Body of pancreas (tissue), 4 donors: Measurements from ENCODE around the gene KLF16. TPM values are rescaled to one million over a fixed set of nuclear protein-coding genes. Genes with fewer than 3 reads are reported as not detected.

Experiments used
- ATAC-seq: fragments of 150-250 bp; one replicate; pipeline ENCODE4 v1.9.1; 2016
- DNase-seq, 4 donors: peaks; one replicate each; pipeline ENCODE4 v3.0.0-alpha.2; 2019
- H3K27ac ChIP-seq, 4 donors: fragments of 200-600 bp; sonication (generic); 1 replicate in 3 of 4; 2 replicates in 1 of 4; pipeline versions ENCODE4 v1.5.1 to v1.6.1; 2016 to 2019; ENCODE audit warnings: mild to moderate bottlenecking in 1 of 4, mixed read lengths in 1 of 4, moderate library complexity in 1 of 4
- H3K27me3 ChIP-seq, 2 donors: fragments of 200-600 bp; sonication (generic); one replicate each; pipeline ENCODE4 v1.6.0; 2016; ENCODE audit warnings: mild to moderate bottlenecking in 1 of 2
- H3K36me3 ChIP-seq, 2 donors: fragments of 200-600 bp; sonication (generic); replicated peaks in 1 of 2; 2 replicates each; pipeline ENCODE4 v1.5.1; 2016; ENCODE audit warnings: low read depth in 2 of 2; ENCODE audit not compliant: insufficient read depth in 1 of 2
- H3K4me1 ChIP-seq: fragments of 200-600 bp; sonication (generic); one replicate; pipeline ENCODE4 v1.6.0; 2016
- H3K4me3 ChIP-seq, 2 donors: fragments of 200-600 bp; sonication (generic); 1 replicate in 1 of 2; 2 replicates in 1 of 2; pipeline ENCODE4 v1.5.1; 2016 to 2019
- H3K9me3 ChIP-seq, 3 donors: fragments of 200-600 bp; sonication (generic); 1 replicate in 2 of 3; 2 replicates in 1 of 3; pipeline ENCODE4 v1.5.1; 2016
- CTCF ChIP-seq, 7 experiments: fragments of 450-650 bp in 4 of 7; fragments of 200-600 bp in 3 of 7; sonication (generic) in 3 of 7; IDR thresholded peaks; one replicate each; pipeline ENCODE4 v1.5.1; 2016 to 2019; ENCODE audit warnings: antibody characterized with exemption in 7 of 7
- POLR2A ChIP-seq, 3 donors: fragments of 450-650 bp; IDR thresholded peaks; one replicate each; pipeline ENCODE4 v1.6.1; 2016; ENCODE audit warnings: antibody characterized with exemption in 3 of 3, mild to moderate bottlenecking in 2 of 3
- WGBS, 2 donors: methylation state at CpG; one replicate each; pipeline ENCODE4 v1.1.5; 2017; 5-methylcytosine and 5-hydroxymethylcytosine counted together
- intact Hi-C: fragments of 100-400 bp; cut with DNase I; formaldehyde crosslinking; loops from one replicate; pipeline ENCODE4 v1.15.1; 2023
- total RNA-seq, 2 donors: library from RNA; depleted of rRNA; stranded (reverse); fragments of >200 nt; gene quantifications; one replicate each; pipeline ENCODE4 v1.1.0, GENCODE V29; 2016

Gene KLF16
- total RNA-seq, 2 donors from 2014 or later, result 2.3 to 3.6 TPM

GRCh38 chr19:1841209-1841924, 22.0 kb downstream of the KLF16 start:
- Histone ChIP-seq H3K27ac (peak overlapping the region in 1 of 4 donors; percentile 19), H3K4me3 (no peak overlapping the region), H3K9me3 (no peaks in the 10 kb centered on the region), H3K4me1 (peaks cover 71% of the 10 kb centered on the region), H3K27me3 (no peaks in the 10 kb centered on the region), H3K36me3 (no peaks in the 10 kb centered on the region)
- DNase-seq (no peak), ATAC-seq (no peak)
- intact Hi-C loops, result no loop called here
- TF ChIP-seq POLR2A (IDR thresholded peaks at IDR 0.05), result no peak
- no peak for TF ChIP-seq CTCF (IDR thresholded peaks at IDR 0.05)
- WGBS, 2 donors, result 81 to 82% methylated on average over 23 to 32 of the region's 35 CpGs

- TF ChIP-seq POLR2A (IDR thresholded peaks at IDR 0.05) (no peak), CTCF (IDR thresholded peaks at IDR 0.05) (no peak)
- intact Hi-C loops, result no loop called here
- WGBS, 2 donors, result 83 to 94% methylated on average over 10 to 22 of the region's 22 CpGs
- H3K36me3 ChIP-seq, result no peaks in the 10 kb centered on the region
- ATAC-seq, result no peak
- H3K9me3 ChIP-seq, result no peaks in the 10 kb centered on the region
- peaks cover 64% of the 10 kb centered on the region for H3K4me1 ChIP-seq
- H3K27me3 ChIP-seq, result no peaks in the 10 kb centered on the region
- H3K4me3 ChIP-seq, result no peak overlapping the region
- DNase-seq, result no peak
- peak overlapping the region in 1 of 4 donors; percentile 19 for H3K27ac ChIP-seq
Observed at GRCh38 chr19:1840541-1841115, 22.8 kb downstream of the KLF16 start.

GRCh38 chr19:1839658-1840540, 23.5 kb downstream of the KLF16 start:
- no peak overlapping the region for H3K4me3 ChIP-seq
- ATAC-seq, result no peak

GRCh38 chr19:1837625-1838105, 25.7 kb downstream of the KLF16 start:
- 25 to 39% methylated on average over 14 to 23 of the region's 23 CpGs for WGBS, 2 donors
- Histone ChIP-seq H3K4me1 (peaks cover 55% of the 10 kb centered on the region), H3K9me3 (no peaks in the 10 kb centered on the region), H3K36me3 (no peaks in the 10 kb centered on the region), H3K4me3 (no peak overlapping the region), H3K27ac (no peak overlapping the region), H3K27me3 (no peaks in the 10 kb centered on the region)
- peak; percentile 31 for ATAC-seq
- TF ChIP-seq CTCF (IDR thresholded peaks at IDR 0.05) (peak; percentile 53 to 82 (median 74)), POLR2A (IDR thresholded peaks at IDR 0.05) (no peak)
- intact Hi-C loops, result no loop called here
- DNase-seq, result peak in 2 of 4 donors; percentile 46 to 48

More at GRCh38 chr19:1839658-1840540, 23.5 kb downstream of the KLF16 start:
- H3K9me3 ChIP-seq, result no peaks in the 10 kb centered on the region
- H3K27me3 ChIP-seq, result no peaks in the 10 kb centered on the region
- intact Hi-C loops, result no loop called here
- peaks cover 58% of the 10 kb centered on the region for H3K4me1 ChIP-seq
- no peaks in the 10 kb centered on the region for H3K36me3 ChIP-seq
- no peak for DNase-seq
- TF ChIP-seq CTCF (IDR thresholded peaks at IDR 0.05), result no peak
- TF ChIP-seq POLR2A (IDR thresholded peaks at IDR 0.05), result no peak
- no peak overlapping the region for H3K27ac ChIP-seq
- 77 to 87% methylated on average over 15 to 25 of the region's 25 CpGs for WGBS, 2 donors
